ENCODE data around the gene KRT9.
"Not testable (repeated sequence)": the region's sequence is repeated elsewhere in the genome, so short reads cannot be mapped to it uniquely, and the experiment has no call there.

- TF ChIP-seq POLR2AphosphoS5 (IDR thresholded peaks at IDR 0.05; ENCODE audit: insufficient read depth, low read depth, low read length); CTCF (IDR thresholded peaks at IDR 0.05; ENCODE audit: extremely low read depth in 1 of 2, insufficient read depth in 1 of 2, low read depth in 1 of 2, low read length in 2 of 2): not testable (repeated sequence)
Observed at GRCh38 chr17:41576740-41577139, 4.9 kb upstream of the KRT9 start.

All from endothelial cell of umbilical vein (primary cell).